GM21717 (cell line): ENCODE measurements around the gene KRT33A.

ENCODE experiments used
- ATAC-seq: cut with Tn5 transposase; IDR thresholded peaks from one replicate; pipeline ENCODE4 v1.9.1; 2021; ENCODE audit warnings: mild to moderate bottlenecking, moderate library complexity; ENCODE audit not compliant: unreplicated experiment

KRT33A gene

DNA sequence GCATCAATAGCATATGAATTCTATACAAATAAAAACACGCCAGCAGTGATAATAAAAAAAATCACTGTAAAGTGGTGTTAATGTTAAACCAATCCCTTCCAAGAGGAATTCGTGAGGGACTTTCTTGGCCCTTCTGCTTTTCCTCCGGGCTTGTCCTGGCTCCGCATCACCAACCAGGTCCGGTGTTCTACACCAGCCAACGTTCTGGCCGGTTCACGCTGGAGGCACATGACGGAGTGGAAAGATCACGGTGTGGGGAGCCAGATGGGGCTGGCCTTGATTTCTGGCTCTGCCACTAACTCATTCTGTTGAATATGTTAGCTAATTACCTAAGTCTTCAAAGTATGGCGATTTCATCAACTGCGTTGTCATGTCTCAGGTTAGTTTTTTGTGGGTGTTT, 46.5 kb downstream of the KRT33A start:
- no peak for ATAC-seq

DNA sequence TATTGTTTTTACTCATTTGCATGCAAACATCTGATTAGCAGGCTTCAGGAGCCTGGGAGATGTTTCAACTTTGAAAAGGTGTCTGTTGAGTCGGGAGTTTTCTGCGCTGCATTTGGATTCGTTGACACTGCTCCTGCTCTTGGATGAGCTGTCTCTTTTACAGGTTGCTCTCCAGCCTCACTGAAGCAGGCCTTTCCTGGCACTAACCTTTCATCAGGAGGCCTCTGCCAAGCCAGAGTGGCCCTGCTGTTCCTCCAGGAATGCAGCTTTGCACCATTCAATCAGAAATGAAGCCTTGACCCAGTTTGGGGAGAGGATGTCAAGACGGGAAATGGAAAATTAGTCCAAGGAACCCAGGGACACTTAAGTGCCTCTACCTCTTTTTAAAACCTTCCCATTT, 47.6 kb downstream of the KRT33A start:
- ATAC-seq: no peak

GRCh38 chr17:41301916-41302901, 48.4 kb downstream of the KRT33A start, which contains the start of gene KRTAP29-1:
Gene KRTAP29-1 (minus strand): TSS chr17:41302851. CDS start chr17:41302851, 0 bp downstream.
- ATAC-seq: no peak

DNA sequence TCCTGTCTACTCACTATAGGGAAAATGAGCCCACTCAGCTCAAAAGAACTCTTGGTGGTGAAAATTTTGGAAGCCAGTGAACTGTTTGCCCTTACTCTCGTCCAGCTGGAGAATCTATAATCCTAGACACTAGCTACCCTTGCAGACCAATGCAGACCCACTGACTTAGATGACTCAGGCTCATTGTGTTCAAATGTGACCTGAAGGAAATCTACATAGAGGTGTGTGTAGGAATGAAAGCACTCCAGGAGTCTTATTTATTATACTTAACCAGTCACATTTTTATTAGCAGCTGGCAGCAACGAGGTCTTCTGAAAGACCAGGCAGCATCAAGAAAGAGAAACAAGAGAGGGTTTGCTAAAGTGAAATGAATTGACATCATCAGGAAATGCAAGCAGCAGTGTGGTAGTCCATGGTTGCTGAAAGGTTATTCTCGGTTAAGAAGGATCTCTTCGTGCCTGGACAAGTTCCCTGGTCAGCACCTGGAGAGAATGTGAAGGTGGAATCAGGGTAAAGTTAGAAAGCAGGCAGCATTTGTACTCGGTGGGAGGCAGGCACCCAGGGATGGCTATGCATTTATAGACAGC, 49.3 kb downstream of the KRT33A start:
- no peak for ATAC-seq

DNA sequence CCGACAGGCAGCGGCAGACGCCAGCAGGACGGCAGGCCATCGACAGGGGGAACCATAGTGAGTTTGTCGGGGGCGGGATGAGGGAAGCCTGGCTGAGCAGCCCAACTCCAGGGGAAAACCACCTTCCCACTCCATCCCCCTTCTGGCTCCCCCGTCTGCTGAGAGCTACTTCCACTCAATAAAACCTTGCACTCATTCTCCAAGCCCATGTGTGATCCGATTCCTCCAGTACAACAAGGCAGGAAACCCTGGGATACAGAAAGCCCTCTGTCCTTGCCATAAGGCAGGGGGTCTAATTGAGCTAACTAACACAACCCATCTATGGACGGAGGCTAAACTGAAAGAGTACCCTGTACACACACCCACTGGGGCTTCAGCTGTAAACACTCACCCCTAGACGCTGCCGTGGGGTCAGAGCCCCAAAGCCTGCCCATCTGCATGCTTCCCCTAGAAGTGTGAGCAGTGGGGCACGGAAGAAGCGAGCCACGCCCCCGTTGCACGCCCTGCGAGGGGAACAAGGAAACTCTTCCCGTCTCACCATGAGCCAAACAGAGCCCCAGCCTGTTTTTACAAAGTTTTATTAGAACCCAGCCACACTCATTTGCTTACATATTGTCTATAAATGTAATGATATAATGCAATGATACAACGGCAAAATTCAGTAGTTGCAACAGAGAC, 52.0 kb downstream of the KRT33A start:
- ATAC-seq: no peak

- ATAC-seq: no peak
These were observed 53.8 kb downstream of the KRT33A start for GRCh38 chr17:41296846-41297245.
